ENCODE data around the gene SLC35F3.

SLC35F3 gene

GRCh38 chr1:234288946-234289345 lies 384.5 kb downstream of the SLC35F3 start:
- H3K4me3 ChIP-seq (ENCODE audit: low read depth in 1 of 2, low read length in 1 of 2), result no peak overlapping the region
- peaks cover under 1% of the 10 kb centered on the region for H3K27me3 ChIP-seq
- no peaks in the 10 kb centered on the region for H3K4me1 ChIP-seq (ENCODE audit: control insufficient read depth in 1 of 2, insufficient read depth in 1 of 2, low read depth in 1 of 2, low read length in 1 of 2)
- no peak overlapping the region for H3K27ac ChIP-seq
- H3K9me3 ChIP-seq, result no peaks in the 10 kb centered on the region
- no peak for TF ChIP-seq CTCF (IDR thresholded peaks at IDR 0.05)
- no peaks in the 10 kb centered on the region for H3K36me3 ChIP-seq

GRCh38 chr1:234289538-234290305 lies 385.2 kb downstream of the SLC35F3 start:
- H3K4me1 ChIP-seq (ENCODE audit: control insufficient read depth in 1 of 2, insufficient read depth in 1 of 2, low read depth in 1 of 2, low read length in 1 of 2), result no peaks in the 10 kb centered on the region
- no peak overlapping the region for H3K27ac ChIP-seq
- no peaks in the 10 kb centered on the region for H3K36me3 ChIP-seq
- no peak overlapping the region for H3K4me3 ChIP-seq (ENCODE audit: low read depth in 1 of 2, low read length in 1 of 2)
- peaks cover 8% of the 10 kb centered on the region for H3K27me3 ChIP-seq
- H3K9me3 ChIP-seq, result no peaks in the 10 kb centered on the region
- no peak for TF ChIP-seq CTCF (IDR thresholded peaks at IDR 0.05)

GRCh38 chr1:234292011-234292410 lies 387.5 kb downstream of the SLC35F3 start:
- no peaks in the 10 kb centered on the region for H3K4me1 ChIP-seq (ENCODE audit: control insufficient read depth in 1 of 2, insufficient read depth in 1 of 2, low read depth in 1 of 2, low read length in 1 of 2)
- no peaks in the 10 kb centered on the region for H3K36me3 ChIP-seq
- H3K9me3 ChIP-seq, result no peaks in the 10 kb centered on the region
- H3K27ac ChIP-seq, result no peak overlapping the region
- no peak overlapping the region for H3K4me3 ChIP-seq (ENCODE audit: low read depth in 1 of 2, low read length in 1 of 2)
- H3K27me3 ChIP-seq, result peaks cover 30% of the 10 kb centered on the region
- TF ChIP-seq CTCF (IDR thresholded peaks at IDR 0.05), result no peak

GRCh38 chr1:234292548-234292947 lies 388.1 kb downstream of the SLC35F3 start:
- no peak for TF ChIP-seq CTCF (IDR thresholded peaks at IDR 0.05)
- H3K27ac ChIP-seq, result no peak overlapping the region
- no peaks in the 10 kb centered on the region for H3K4me1 ChIP-seq (ENCODE audit: control insufficient read depth in 1 of 2, insufficient read depth in 1 of 2, low read depth in 1 of 2, low read length in 1 of 2)
- no peaks in the 10 kb centered on the region for H3K9me3 ChIP-seq
- H3K36me3 ChIP-seq, result no peaks in the 10 kb centered on the region
- H3K27me3 ChIP-seq, result peaks cover 30% of the 10 kb centered on the region
- H3K4me3 ChIP-seq (ENCODE audit: low read depth in 1 of 2, low read length in 1 of 2), result no peak overlapping the region

- Histone ChIP-seq H3K27me3 (peaks cover 30% of the 10 kb centered on the region), H3K4me3 (ENCODE audit: low read depth in 1 of 2, low read length in 1 of 2) (no peak overlapping the region), H3K27ac (no peak overlapping the region), H3K36me3 (no peaks in the 10 kb centered on the region), H3K4me1 (ENCODE audit: control insufficient read depth in 1 of 2, insufficient read depth in 1 of 2, low read depth in 1 of 2, low read length in 1 of 2) (no peaks in the 10 kb centered on the region), H3K9me3 (no peaks in the 10 kb centered on the region)
- TF ChIP-seq CTCF (IDR thresholded peaks at IDR 0.05), result no peak
Measured at GRCh38 chr1:234294109-234294817, 389.8 kb downstream of the SLC35F3 start.
